Measurements from ENCODE around the gene SPANXD. TPM values are rescaled to one million over a fixed set of nuclear protein-coding genes. Genes with fewer than 3 reads are reported as not detected.

SPANXD gene, protein sequence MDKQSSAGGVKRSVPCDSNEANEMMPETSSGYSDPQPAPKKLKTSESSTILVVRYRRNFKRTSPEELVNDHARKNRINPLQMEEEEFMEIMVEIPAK
- not detected in 2 replicates for total RNA-seq

DNA sequence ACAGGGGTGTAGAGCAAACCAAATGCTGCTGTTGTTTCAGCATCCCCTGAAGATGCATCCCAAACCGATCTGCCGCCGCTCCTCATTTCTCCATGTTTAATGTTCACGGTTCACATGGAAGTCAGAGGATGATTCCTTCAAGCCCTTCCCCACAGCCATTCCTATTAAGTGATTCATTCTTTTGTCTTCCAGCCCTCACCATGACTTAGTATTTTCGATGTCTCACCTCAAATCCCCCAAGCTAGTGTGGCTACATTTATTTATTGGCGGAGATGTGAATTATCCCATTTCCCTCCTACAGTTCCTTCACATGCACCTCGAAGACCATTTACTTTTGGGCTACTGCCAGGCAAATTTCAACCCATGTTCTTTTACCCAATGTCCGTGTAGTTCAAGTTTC is at the start of gene SPANXD:
SPANXD (minus strand) TSS at position 101 of the 400 bp plus-strand sequence. CDS start 334 bp downstream, outside the sequence.

Other genes starting within 250 kb of the SPANXD start
- gene SPANXA1, start 114.0 kb downstream of the SPANXD start, total RNA-seq, result not detected in 2 replicates
- gene SPANXA2, start 109.0 kb downstream of the SPANXD start, total RNA-seq, result not detected in 2 replicates
- not detected in 2 replicates for gene MAGEC3, start 139.6 kb upstream of the SPANXD start, total RNA-seq
- gene MAGEC1, start 205.2 kb upstream of the SPANXD start, total RNA-seq, result not detected in 2 replicates